Brain microvascular endothelial cell (primary cell): ENCODE measurements around the gene C2CD2.

Source experiments
- DNase-seq: peaks from one replicate; pipeline ENCODE4 v3.0.0-alpha.2; 2020
- H3K27ac ChIP-seq: fragments of 250-450 bp; sonication (Bioruptor Pico); 2 replicates; pipeline ENCODE4 v1.5.1; 2020; ENCODE audit warnings: mild to moderate bottlenecking, moderate library complexity
- H3K27me3 ChIP-seq: fragments of 250-450 bp; sonication (Bioruptor Pico); replicated peaks from 2 replicates; pipeline ENCODE4 v1.5.1; 2020; ENCODE audit warnings: mild to moderate bottlenecking
- H3K36me3 ChIP-seq: fragments of 250-450 bp; sonication (Bioruptor Pico); replicated peaks from 2 replicates; pipeline ENCODE4 v1.5.1; 2020; ENCODE audit warnings: mild to moderate bottlenecking
- H3K4me3 ChIP-seq: 2 replicates; pipeline ENCODE4 v1.5.1; 2011; ENCODE audit warnings: low read depth, mild to moderate bottlenecking, control low read depth, low read length, moderate library complexity
- in situ Hi-C: cut with HindIII; loops from 2 replicates; pipeline ENCODE4 v1.10.0; 2017; ENCODE audit warnings: low sequenced_read_pairs, low pct_ligation_motif_present
- TF ChIP-seq, protein P1 (sequence below): IDR thresholded peaks from 2 replicates; pipeline ENCODE4 v1.5.1; 2011; ENCODE audit warnings: low read depth, mild to moderate bottlenecking, moderate library complexity, low read length, control low read depth, inconsistent platforms; ENCODE audit errors: missing control alignments

The C2CD2 gene

DNA sequence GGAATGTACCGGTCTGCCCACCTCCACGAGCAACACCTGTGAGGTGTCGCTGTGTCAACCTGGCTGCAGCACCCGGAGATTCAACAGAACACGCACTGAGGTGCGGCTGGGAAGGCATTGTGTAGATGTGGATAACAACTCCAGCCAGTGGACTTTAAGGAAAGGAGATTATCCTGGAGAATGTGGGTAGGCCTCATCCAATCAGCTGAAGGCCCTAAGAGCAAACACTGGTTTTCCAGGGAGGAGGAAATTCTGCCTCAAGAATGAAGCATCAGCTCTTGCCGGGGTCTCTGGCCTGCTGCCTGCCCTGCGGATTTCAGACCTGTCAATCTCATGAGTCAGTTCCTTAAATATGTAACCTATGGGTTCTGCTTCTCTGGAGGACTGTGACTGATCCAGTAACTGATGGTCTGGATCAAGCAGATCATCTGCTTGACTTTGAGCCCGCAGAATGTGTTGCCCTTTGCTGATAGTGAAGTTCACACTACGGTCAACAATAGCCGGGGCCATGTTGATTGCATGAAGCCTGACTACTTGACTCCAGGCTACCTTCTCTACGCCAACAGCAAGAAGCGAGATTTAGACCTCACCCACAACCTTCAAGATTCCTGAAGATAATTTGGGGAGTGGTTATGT, 58.8 kb downstream of the C2CD2 start:
- in situ Hi-C loops, result no loop called here
- H3K27ac ChIP-seq, result peak overlapping the region; percentile 50
- no peaks in the 10 kb centered on the region for H3K27me3 ChIP-seq
- TF ChIP-seq, protein P1, sequence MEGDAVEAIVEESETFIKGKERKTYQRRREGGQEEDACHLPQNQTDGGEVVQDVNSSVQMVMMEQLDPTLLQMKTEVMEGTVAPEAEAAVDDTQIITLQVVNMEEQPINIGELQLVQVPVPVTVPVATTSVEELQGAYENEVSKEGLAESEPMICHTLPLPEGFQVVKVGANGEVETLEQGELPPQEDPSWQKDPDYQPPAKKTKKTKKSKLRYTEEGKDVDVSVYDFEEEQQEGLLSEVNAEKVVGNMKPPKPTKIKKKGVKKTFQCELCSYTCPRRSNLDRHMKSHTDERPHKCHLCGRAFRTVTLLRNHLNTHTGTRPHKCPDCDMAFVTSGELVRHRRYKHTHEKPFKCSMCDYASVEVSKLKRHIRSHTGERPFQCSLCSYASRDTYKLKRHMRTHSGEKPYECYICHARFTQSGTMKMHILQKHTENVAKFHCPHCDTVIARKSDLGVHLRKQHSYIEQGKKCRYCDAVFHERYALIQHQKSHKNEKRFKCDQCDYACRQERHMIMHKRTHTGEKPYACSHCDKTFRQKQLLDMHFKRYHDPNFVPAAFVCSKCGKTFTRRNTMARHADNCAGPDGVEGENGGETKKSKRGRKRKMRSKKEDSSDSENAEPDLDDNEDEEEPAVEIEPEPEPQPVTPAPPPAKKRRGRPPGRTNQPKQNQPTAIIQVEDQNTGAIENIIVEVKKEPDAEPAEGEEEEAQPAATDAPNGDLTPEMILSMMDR, result no peak
- DNase-seq, result peak; percentile 93
- H3K4me3 ChIP-seq, result no peak overlapping the region
- no peaks in the 10 kb centered on the region for H3K36me3 ChIP-seq

DNA sequence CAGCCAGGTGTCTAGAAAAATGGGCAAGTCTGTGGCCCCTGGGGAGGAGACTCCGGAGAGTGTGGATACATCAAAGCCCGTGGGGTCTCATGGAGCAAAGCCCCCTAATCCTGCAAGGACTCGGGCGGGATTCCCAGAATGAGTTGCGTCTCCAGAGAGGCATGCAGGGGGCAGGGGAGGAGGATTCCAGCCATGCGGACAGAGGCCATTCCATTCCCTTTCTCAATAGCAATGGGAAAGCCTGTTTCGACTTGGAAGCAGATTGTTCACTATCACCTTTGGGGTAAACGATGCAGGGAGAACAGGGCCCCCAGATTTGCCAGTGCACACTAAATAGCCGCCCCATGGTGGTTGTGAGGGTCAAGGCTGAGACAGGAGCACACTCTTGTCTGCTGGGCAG, 59.3 kb downstream of the C2CD2 start:
- H3K27ac ChIP-seq, result peak overlapping the region; percentile 13
- TF ChIP-seq, protein P1, result no peak
- H3K4me3 ChIP-seq, result no peak overlapping the region
- DNase-seq, result no peak
- H3K36me3 ChIP-seq, result no peaks in the 10 kb centered on the region
- H3K27me3 ChIP-seq, result no peaks in the 10 kb centered on the region
- in situ Hi-C loops, result no loop called here

DNA sequence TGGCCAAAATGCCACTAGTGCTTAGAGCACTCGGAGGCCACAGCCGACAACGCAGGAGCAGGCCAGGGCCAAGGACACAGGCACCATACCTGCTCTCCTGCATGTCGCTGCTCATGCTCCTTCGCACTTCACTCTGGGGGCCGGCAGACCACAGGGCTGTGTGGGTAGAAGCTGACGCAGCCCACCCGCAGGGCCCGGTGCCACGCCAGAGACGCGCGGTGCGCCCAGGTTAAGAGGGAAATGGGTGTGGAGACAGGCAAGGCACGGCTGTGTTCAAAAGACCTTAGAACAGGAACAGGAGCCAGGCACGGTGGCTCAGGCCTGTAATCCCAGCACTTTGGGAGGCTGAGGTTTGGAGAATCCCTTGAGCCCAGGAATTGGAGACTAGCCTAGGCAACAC, 61.1 kb downstream of the C2CD2 start:
- in situ Hi-C loops, result no loop called here

DNA sequence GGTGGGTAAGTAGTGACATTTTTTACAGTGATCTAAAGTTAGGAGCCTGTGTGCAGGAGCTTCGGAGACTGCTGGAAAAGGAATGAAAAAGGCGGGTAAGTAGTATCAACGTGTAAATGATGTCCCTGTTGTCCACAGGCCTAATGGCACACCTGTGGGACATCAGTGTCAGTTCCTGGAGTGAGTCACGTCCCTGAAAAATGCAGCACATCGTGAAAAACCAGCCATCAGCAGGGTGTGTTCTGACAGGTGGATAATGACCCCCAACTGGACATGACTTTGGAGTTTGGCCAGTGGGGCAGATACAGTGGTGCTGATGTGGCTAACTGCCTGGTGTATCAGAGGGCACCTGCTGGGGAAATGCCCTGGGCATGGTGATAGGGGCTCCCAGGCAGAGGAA, 62.7 kb downstream of the C2CD2 start:
- Histone ChIP-seq H3K27ac (no peak overlapping the region), H3K27me3 (no peaks in the 10 kb centered on the region), H3K4me3 (no peak overlapping the region), H3K36me3 (no peaks in the 10 kb centered on the region)
- TF ChIP-seq, protein P1, result no peak
- in situ Hi-C loops, result no loop called here
- DNase-seq, result no peak

More for the DNA sequence above, 61.1 kb downstream of the C2CD2 start:
- H3K36me3 ChIP-seq, result no peaks in the 10 kb centered on the region
- TF ChIP-seq, protein P1, result no peak
- no peaks in the 10 kb centered on the region for H3K27me3 ChIP-seq
- no peak overlapping the region for H3K27ac ChIP-seq
- DNase-seq, result no peak
- no peak overlapping the region for H3K4me3 ChIP-seq

DNA sequence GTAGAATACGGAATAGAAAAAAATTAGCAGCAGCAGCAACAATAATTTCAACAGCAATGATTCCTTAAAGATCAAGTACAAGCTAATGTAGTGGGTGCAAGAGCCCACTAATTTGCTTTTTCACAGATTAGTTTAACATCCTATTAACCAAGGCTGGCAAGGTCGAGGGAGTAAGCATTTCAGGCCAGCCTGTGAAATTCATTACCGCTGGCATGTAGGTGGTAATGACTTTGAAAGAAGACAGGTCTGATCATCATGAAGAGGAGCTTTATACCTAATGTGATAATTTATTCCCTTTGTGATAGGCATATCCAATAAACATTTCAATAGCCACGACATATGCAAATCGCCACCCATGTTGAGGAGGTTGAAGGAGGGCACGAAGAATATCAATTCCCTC, 63.5 kb downstream of the C2CD2 start:
- H3K4me3 ChIP-seq, result no peak overlapping the region
- DNase-seq, result no peak
- no peaks in the 10 kb centered on the region for H3K36me3 ChIP-seq
- TF ChIP-seq, protein P1, result no peak
- H3K27ac ChIP-seq, result no peak overlapping the region
- in situ Hi-C loops, result no loop called here
- H3K27me3 ChIP-seq, result no peaks in the 10 kb centered on the region
